22Rv1 (cell line): ENCODE results near the gene TSPAN1.

Experiments
- ZFX ChIP-seq: fragments of 450-650 bp; IDR thresholded peaks from 2 replicates; pipeline ENCODE4 v1.6.1; 2017; ENCODE audit warnings: antibody characterized with exemption, borderline replicate concordance
- TF ChIP-seq, protein P1 (sequence below): fragments of 450-650 bp; IDR thresholded peaks from 2 replicates; pipeline ENCODE4 v1.5.1; 2017; ENCODE audit warnings: mild to moderate bottlenecking

DNA sequence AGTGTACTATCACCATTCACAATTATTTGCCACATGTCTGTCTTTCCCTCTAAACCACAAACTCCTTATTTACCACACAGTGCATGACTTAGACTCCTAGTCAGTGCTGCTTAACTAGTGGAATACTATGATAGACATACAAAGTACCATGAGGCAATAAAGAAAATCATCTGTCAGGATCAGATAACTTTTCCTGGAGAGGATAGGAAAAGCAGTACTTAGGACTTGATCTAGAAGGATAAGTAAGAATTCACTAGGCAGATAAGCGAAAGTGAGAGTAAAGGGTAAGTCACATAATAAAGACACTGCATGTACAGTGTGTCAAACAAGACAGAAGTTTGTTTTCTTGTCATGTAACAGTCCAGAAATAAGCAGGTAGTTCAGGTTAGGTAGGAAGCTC lies 21.2 kb upstream of the TSPAN1 start:
- TF ChIP-seq, protein P1, sequence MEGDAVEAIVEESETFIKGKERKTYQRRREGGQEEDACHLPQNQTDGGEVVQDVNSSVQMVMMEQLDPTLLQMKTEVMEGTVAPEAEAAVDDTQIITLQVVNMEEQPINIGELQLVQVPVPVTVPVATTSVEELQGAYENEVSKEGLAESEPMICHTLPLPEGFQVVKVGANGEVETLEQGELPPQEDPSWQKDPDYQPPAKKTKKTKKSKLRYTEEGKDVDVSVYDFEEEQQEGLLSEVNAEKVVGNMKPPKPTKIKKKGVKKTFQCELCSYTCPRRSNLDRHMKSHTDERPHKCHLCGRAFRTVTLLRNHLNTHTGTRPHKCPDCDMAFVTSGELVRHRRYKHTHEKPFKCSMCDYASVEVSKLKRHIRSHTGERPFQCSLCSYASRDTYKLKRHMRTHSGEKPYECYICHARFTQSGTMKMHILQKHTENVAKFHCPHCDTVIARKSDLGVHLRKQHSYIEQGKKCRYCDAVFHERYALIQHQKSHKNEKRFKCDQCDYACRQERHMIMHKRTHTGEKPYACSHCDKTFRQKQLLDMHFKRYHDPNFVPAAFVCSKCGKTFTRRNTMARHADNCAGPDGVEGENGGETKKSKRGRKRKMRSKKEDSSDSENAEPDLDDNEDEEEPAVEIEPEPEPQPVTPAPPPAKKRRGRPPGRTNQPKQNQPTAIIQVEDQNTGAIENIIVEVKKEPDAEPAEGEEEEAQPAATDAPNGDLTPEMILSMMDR = no peak
- no peak for TF ChIP-seq ZFX
